ENCODE measurements around the gene OR51V1. TPM values are rescaled to one million over a fixed set of nuclear protein-coding genes. Genes with fewer than 3 reads are reported as not detected.

OR51V1 gene
- total RNA-seq, 1 donor from 2014 or later, result not detected

GRCh38 chr11:5230266-5230665, 29.8 kb upstream of the OR51V1 start:
- Mint-ChIP-seq H3K27me3 (no peaks in the 10 kb centered on the region), H3K4me3 (ENCODE audit: low read depth) (no peak overlapping the region), H3K9me3 (ENCODE audit: low read depth) (no peaks in the 10 kb centered on the region), H3K36me3 (ENCODE audit: insufficient read depth) (no peaks in the 10 kb centered on the region), H3K4me1 (ENCODE audit: low read depth) (peaks cover 2% of the 10 kb centered on the region), H3K27ac (no peak overlapping the region)
- no peak for DNase-seq (ENCODE audit: low spot score, unreplicated experiment)
- TF ChIP-seq CTCF (IDR thresholded peaks at IDR 0.05; ENCODE audit: unreplicated experiment), result no peak

DNA sequence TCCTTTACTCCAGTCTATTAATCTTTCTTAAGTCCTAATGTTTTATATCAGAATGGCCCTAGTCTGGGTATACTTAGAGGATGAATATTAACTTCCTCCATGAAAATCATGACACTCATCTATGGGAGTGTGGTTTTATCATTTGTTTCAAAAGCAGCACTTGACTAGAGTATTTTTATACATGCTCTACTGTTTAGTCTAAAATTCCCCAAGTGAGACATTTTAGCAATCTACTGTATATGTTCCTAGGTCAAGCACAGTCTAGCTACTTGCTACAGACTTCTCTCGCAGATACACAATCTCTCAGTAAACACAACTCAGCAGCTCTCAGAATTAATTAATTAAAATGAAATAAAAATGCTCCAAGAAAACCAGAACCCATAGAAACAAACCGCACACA, 29.3 kb upstream of the OR51V1 start:
- peaks cover 2% of the 10 kb centered on the region for H3K4me1 Mint-ChIP-seq (ENCODE audit: low read depth)
- no peak overlapping the region for H3K27ac Mint-ChIP-seq
- no peaks in the 10 kb centered on the region for H3K9me3 Mint-ChIP-seq (ENCODE audit: low read depth)
- TF ChIP-seq CTCF (IDR thresholded peaks at IDR 0.05; ENCODE audit: unreplicated experiment), result no peak
- no peaks in the 10 kb centered on the region for H3K36me3 Mint-ChIP-seq (ENCODE audit: insufficient read depth)
- no peaks in the 10 kb centered on the region for H3K27me3 Mint-ChIP-seq
- H3K4me3 Mint-ChIP-seq (ENCODE audit: low read depth), result no peak overlapping the region
- DNase-seq (ENCODE audit: low spot score, unreplicated experiment), result no peak

DNA sequence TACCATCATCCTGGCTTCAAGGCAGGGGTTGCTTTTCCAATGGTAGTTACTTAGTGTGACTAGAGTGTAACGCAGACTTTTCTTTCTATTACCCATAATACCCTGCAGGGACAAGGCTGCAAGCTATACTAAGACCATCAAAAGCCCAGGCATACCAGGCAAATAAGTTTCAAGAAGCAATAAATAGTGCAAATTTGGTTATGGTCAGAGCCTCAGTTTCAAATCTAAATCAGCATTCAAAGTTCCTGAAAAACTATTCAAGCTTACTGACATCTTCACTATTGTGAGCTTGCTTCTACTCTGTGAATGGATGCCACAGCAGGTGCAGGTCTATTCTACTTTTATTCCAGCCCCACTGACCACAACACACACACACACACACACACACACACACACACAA, 28.9 kb upstream of the OR51V1 start:
- DNase-seq (ENCODE audit: low spot score, unreplicated experiment), result no peak
- Mint-ChIP-seq H3K9me3 (ENCODE audit: low read depth) (no peaks in the 10 kb centered on the region), H3K4me1 (ENCODE audit: low read depth) (no peaks in the 10 kb centered on the region), H3K27ac (no peak overlapping the region), H3K36me3 (ENCODE audit: insufficient read depth) (no peaks in the 10 kb centered on the region), H3K4me3 (ENCODE audit: low read depth) (no peak overlapping the region), H3K27me3 (no peaks in the 10 kb centered on the region)
- no peak for TF ChIP-seq CTCF (IDR thresholded peaks at IDR 0.05; ENCODE audit: unreplicated experiment)

GRCh38 chr11:5228124-5228523, 27.6 kb upstream of the OR51V1 start:
- H3K27ac Mint-ChIP-seq, result no peak overlapping the region
- H3K4me1 Mint-ChIP-seq (ENCODE audit: low read depth), result no peaks in the 10 kb centered on the region
- no peak for TF ChIP-seq CTCF (IDR thresholded peaks at IDR 0.05; ENCODE audit: unreplicated experiment)
- H3K9me3 Mint-ChIP-seq (ENCODE audit: low read depth), result no peaks in the 10 kb centered on the region
- no peaks in the 10 kb centered on the region for H3K36me3 Mint-ChIP-seq (ENCODE audit: insufficient read depth)
- H3K27me3 Mint-ChIP-seq, result no peaks in the 10 kb centered on the region
- no peak for DNase-seq (ENCODE audit: low spot score, unreplicated experiment)
- H3K4me3 Mint-ChIP-seq (ENCODE audit: low read depth), result no peak overlapping the region

GRCh38 chr11:5227681-5228080, 27.2 kb upstream of the OR51V1 start:
- H3K9me3 Mint-ChIP-seq (ENCODE audit: low read depth), result no peaks in the 10 kb centered on the region
- no peaks in the 10 kb centered on the region for H3K36me3 Mint-ChIP-seq (ENCODE audit: insufficient read depth)
- no peak for TF ChIP-seq CTCF (IDR thresholded peaks at IDR 0.05; ENCODE audit: unreplicated experiment)
- H3K27me3 Mint-ChIP-seq, result no peaks in the 10 kb centered on the region
- no peaks in the 10 kb centered on the region for H3K4me1 Mint-ChIP-seq (ENCODE audit: low read depth)
- no peak overlapping the region for H3K4me3 Mint-ChIP-seq (ENCODE audit: low read depth)
- DNase-seq (ENCODE audit: low spot score, unreplicated experiment), result no peak
- no peak overlapping the region for H3K27ac Mint-ChIP-seq

All from progenitor cell of endocrine pancreas (in vitro differentiated cells).